ENCODE measurements around the gene ARNT2. TPM values are rescaled to one million over a fixed set of nuclear protein-coding genes. Genes with fewer than 3 reads are reported as not detected.

The ARNT2 gene
- polyA plus RNA-seq, 1 of the 3 experiments (the other 2 are of a cell fraction), result 17.0 TPM

DNA sequence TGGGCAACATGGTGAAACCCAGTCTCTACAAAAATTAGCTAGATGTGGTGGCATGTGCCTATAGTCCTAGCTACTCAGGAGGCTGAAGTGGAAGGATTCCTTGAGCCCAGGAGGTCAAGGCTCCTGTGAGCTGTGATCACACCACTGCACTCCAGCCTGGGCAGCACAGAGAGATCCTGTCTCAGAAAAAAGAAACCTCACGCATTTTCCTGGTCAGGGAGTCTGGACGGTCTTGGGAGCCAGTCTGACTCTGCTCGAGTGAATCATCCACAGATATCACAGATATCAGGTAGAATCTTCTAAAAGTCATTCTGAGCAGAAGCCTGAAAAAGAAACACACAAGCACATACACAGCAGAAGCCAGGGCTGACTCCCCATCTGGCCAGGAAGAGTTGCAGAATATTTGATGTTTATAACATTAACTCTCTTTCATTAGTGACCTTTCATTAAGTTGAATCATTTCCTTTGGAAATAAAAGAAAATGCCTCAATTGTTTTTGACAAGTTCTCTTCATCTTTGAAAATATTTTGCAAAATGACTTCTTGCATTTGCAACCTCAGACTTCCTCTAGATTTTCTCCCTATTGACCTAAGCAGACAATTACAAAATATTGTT, 234.5 kb downstream of the ARNT2 start:
- H3K79me2 ChIP-seq (ENCODE audit: insufficient read depth), result no peaks in the 10 kb centered on the region
- ChIA-PET POLR2A (no interaction called here), CTCF (no interaction called here)
- H3K4me3 ChIP-seq (ENCODE audit: low read depth in 2 of 2, low read length in 1 of 2), result no peak overlapping the region
- H3K9me2 ChIP-seq, result no peaks in the 10 kb centered on the region
- H3K36me3 ChIP-seq (replicated peaks in 1 of 2; ENCODE audit: control insufficient read depth in 1 of 2, insufficient read depth in 2 of 2, low read length in 1 of 2), result no peaks in the 10 kb centered on the region
- H3K27me3 ChIP-seq (ENCODE audit: insufficient read depth), result no peaks in the 10 kb centered on the region
- H3F3A ChIP-seq (replicated peaks; ENCODE audit: insufficient read depth), result no peaks in the 10 kb centered on the region
- H3K27ac ChIP-seq (ENCODE audit: low read depth in 2 of 2, low read length in 1 of 2), result no peak overlapping the region
- H3K4me2 ChIP-seq, result no peak overlapping the region
- 34% methylated on average over 3 of the region's 3 CpGs for WGBS (ENCODE audit: low lambda C conversion rate)
- H2AFZ ChIP-seq (ENCODE audit: low read depth), result no peak overlapping the region
- TF ChIP-seq EP300 (IDR thresholded peaks at IDR 0.05; ENCODE audit: borderline replicate concordance in 1 of 2, low read depth in 1 of 2, low read length in 1 of 2) (no peak), ZBTB33 (IDR thresholded peaks at IDR 0.05; ENCODE audit: borderline replicate concordance, low read depth) (no peak), GABPA (IDR thresholded peaks at IDR 0.05; ENCODE audit: low read depth) (no peak), RXRA (IDR thresholded peaks at IDR 0.05; ENCODE audit: borderline replicate concordance, low read depth) (no peak), MXI1 (IDR thresholded peaks at IDR 0.05; ENCODE audit: low read depth, low read length) (no peak), TAF1 (IDR thresholded peaks at IDR 0.05; ENCODE audit: borderline replicate concordance, low read depth, low read length) (no peak), RAD21 (IDR thresholded peaks at IDR 0.05; ENCODE audit: low read length) (no peak), MEF2A (IDR thresholded peaks at IDR 0.05; ENCODE audit: borderline replicate concordance, low read depth) (no peak), EZH2phosphoT487 (IDR thresholded peaks at IDR 0.05; ENCODE audit: borderline replicate concordance, low read depth) (no peak), YY1 (IDR thresholded peaks at IDR 0.05; ENCODE audit: low read depth) (no peak), SIN3A (IDR thresholded peaks at IDR 0.05; ENCODE audit: borderline replicate concordance, low read depth, low read length) (no peak), FOXJ3 (CRISPR knock-in tag; IDR thresholded peaks at IDR 0.05) (no peak)
- TF ChIP-seq, protein P1, sequence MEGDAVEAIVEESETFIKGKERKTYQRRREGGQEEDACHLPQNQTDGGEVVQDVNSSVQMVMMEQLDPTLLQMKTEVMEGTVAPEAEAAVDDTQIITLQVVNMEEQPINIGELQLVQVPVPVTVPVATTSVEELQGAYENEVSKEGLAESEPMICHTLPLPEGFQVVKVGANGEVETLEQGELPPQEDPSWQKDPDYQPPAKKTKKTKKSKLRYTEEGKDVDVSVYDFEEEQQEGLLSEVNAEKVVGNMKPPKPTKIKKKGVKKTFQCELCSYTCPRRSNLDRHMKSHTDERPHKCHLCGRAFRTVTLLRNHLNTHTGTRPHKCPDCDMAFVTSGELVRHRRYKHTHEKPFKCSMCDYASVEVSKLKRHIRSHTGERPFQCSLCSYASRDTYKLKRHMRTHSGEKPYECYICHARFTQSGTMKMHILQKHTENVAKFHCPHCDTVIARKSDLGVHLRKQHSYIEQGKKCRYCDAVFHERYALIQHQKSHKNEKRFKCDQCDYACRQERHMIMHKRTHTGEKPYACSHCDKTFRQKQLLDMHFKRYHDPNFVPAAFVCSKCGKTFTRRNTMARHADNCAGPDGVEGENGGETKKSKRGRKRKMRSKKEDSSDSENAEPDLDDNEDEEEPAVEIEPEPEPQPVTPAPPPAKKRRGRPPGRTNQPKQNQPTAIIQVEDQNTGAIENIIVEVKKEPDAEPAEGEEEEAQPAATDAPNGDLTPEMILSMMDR (IDR thresholded peaks at IDR 0.05), result no peak
- H3K9me3 ChIP-seq, result no peaks in the 10 kb centered on the region
- peaks cover 0 to 5% of the 10 kb centered on the region in 2 experiments; a peak in 1 of 4 replicates for H3K4me1 ChIP-seq (ENCODE audit: control insufficient read depth in 1 of 2, insufficient read depth in 2 of 2, low read depth in 1 of 2, low read length in 1 of 2)
- DNase-seq, result no peak
- H3K9ac ChIP-seq, result no peak overlapping the region
- no peaks in the 10 kb centered on the region for H4K20me1 ChIP-seq (ENCODE audit: insufficient read depth)

GRCh38 chr15:80639168-80639555, 235.0 kb downstream of the ARNT2 start:
- H3K9me3 ChIP-seq, result no peaks in the 10 kb centered on the region
- no peak for DNase-seq
- no peaks in the 10 kb centered on the region for H4K20me1 ChIP-seq (ENCODE audit: insufficient read depth)
- CTCF ChIA-PET, result no interaction called here
- H3K79me2 ChIP-seq (ENCODE audit: insufficient read depth), result no peaks in the 10 kb centered on the region
- H2AFZ ChIP-seq (ENCODE audit: low read depth), result no peak overlapping the region
- H3K27ac ChIP-seq (ENCODE audit: low read depth in 2 of 2, low read length in 1 of 2), result no peak overlapping the region
- no peaks in the 10 kb centered on the region for H3K27me3 ChIP-seq (ENCODE audit: insufficient read depth)
- 77% methylated on average over 2 of the region's 2 CpGs for WGBS (ENCODE audit: low lambda C conversion rate)
- no peak for TF ChIP-seq TAF1 (IDR thresholded peaks at IDR 0.05; ENCODE audit: borderline replicate concordance, low read depth, low read length)
- no peak for TF ChIP-seq MEF2A (IDR thresholded peaks at IDR 0.05; ENCODE audit: borderline replicate concordance, low read depth)
- TF ChIP-seq ZBTB33 (IDR thresholded peaks at IDR 0.05; ENCODE audit: borderline replicate concordance, low read depth), result no peak
- TF ChIP-seq RAD21 (IDR thresholded peaks at IDR 0.05; ENCODE audit: low read length), result no peak
- TF ChIP-seq GABPA (IDR thresholded peaks at IDR 0.05; ENCODE audit: low read depth), result no peak
- no peak for TF ChIP-seq FOXJ3 (CRISPR knock-in tag; IDR thresholded peaks at IDR 0.05)
- TF ChIP-seq USF2 (IDR thresholded peaks at IDR 0.05; ENCODE audit: borderline replicate concordance, low read depth, low read length), result no peak
- TF ChIP-seq RCOR1 (IDR thresholded peaks at IDR 0.05; ENCODE audit: low read length), result no peak
- TF ChIP-seq NRF1 (IDR thresholded peaks at IDR 0.05; ENCODE audit: low read depth, low read length), result no peak
- no peak for TF ChIP-seq JUND (IDR thresholded peaks at IDR 0.05)
- no peak for TF ChIP-seq RXRA (IDR thresholded peaks at IDR 0.05; ENCODE audit: borderline replicate concordance, low read depth)
- TF ChIP-seq SIN3A (IDR thresholded peaks at IDR 0.05; ENCODE audit: borderline replicate concordance, low read depth, low read length), result no peak
- no peak for TF ChIP-seq EZH2phosphoT487 (IDR thresholded peaks at IDR 0.05; ENCODE audit: borderline replicate concordance, low read depth)
- no peak overlapping the region for H3K4me3 ChIP-seq (ENCODE audit: low read depth in 2 of 2, low read length in 1 of 2)
- H3K4me1 ChIP-seq (ENCODE audit: control insufficient read depth in 1 of 2, insufficient read depth in 2 of 2, low read depth in 1 of 2, low read length in 1 of 2), result no peaks in the 10 kb centered on the region
- no peak overlapping the region for H3K4me2 ChIP-seq
- no peaks in the 10 kb centered on the region for H3K9me2 ChIP-seq
- H3F3A ChIP-seq (replicated peaks; ENCODE audit: insufficient read depth), result no peaks in the 10 kb centered on the region
- no peaks in the 10 kb centered on the region for H3K36me3 ChIP-seq (replicated peaks in 1 of 2; ENCODE audit: control insufficient read depth in 1 of 2, insufficient read depth in 2 of 2, low read length in 1 of 2)
- POLR2A ChIA-PET, result no interaction called here
- no peak overlapping the region for H3K9ac ChIP-seq
